Lower leg skin (tissue), 3 donors: ENCODE measurements around the gene WWOX.

ENCODE experiments used
- POLR2A ChIP-seq, 2 donors: fragments of 450-650 bp; IDR thresholded peaks; one replicate each; pipeline ENCODE4 v1.6.1; 2016 to 2017; ENCODE audit warnings: antibody characterized with exemption in 2 of 2, mild to moderate bottlenecking in 1 of 2, moderate library complexity in 1 of 2
- TF ChIP-seq, protein P1 (sequence below), 3 donors: fragments of 450-650 bp; IDR thresholded peaks; one replicate each; pipeline ENCODE4 v1.5.1; 2016; ENCODE audit warnings: antibody characterized with exemption in 3 of 3, mild to moderate bottlenecking in 3 of 3, moderate library complexity in 2 of 3

DNA sequence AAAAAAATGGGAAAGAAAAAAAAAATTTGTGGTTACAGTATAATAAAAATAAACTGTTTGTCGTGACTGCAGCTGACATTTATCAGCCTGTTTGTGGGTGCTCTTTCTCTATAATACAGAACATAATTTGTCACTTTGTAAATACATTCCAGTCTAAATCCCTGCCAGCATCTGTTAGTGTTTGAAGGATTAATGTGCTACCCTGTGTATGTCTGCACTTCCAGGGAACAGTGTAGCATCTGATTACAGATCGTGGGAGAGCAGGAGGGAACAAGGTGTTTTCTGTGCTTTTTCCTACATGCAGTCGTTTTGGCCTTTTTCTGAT is 265.1 kb downstream of the WWOX start:
- TF ChIP-seq, protein P1, sequence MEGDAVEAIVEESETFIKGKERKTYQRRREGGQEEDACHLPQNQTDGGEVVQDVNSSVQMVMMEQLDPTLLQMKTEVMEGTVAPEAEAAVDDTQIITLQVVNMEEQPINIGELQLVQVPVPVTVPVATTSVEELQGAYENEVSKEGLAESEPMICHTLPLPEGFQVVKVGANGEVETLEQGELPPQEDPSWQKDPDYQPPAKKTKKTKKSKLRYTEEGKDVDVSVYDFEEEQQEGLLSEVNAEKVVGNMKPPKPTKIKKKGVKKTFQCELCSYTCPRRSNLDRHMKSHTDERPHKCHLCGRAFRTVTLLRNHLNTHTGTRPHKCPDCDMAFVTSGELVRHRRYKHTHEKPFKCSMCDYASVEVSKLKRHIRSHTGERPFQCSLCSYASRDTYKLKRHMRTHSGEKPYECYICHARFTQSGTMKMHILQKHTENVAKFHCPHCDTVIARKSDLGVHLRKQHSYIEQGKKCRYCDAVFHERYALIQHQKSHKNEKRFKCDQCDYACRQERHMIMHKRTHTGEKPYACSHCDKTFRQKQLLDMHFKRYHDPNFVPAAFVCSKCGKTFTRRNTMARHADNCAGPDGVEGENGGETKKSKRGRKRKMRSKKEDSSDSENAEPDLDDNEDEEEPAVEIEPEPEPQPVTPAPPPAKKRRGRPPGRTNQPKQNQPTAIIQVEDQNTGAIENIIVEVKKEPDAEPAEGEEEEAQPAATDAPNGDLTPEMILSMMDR (IDR thresholded peaks at IDR 0.05): no peak
- TF ChIP-seq POLR2A (IDR thresholded peaks at IDR 0.05): no peak
